NCI-H82 treated with DMSO at 0.1 percent for 48 hours (cell line): Measurements from ENCODE around the gene PIAS4.

ENCODE experiments used
- DNase-seq: peaks from one replicate; lab custom pipeline; 2025; ENCODE audit not compliant: unreplicated experiment; lab: John Stamatoyannopoulos, UW

Gene PIAS4

DNA sequence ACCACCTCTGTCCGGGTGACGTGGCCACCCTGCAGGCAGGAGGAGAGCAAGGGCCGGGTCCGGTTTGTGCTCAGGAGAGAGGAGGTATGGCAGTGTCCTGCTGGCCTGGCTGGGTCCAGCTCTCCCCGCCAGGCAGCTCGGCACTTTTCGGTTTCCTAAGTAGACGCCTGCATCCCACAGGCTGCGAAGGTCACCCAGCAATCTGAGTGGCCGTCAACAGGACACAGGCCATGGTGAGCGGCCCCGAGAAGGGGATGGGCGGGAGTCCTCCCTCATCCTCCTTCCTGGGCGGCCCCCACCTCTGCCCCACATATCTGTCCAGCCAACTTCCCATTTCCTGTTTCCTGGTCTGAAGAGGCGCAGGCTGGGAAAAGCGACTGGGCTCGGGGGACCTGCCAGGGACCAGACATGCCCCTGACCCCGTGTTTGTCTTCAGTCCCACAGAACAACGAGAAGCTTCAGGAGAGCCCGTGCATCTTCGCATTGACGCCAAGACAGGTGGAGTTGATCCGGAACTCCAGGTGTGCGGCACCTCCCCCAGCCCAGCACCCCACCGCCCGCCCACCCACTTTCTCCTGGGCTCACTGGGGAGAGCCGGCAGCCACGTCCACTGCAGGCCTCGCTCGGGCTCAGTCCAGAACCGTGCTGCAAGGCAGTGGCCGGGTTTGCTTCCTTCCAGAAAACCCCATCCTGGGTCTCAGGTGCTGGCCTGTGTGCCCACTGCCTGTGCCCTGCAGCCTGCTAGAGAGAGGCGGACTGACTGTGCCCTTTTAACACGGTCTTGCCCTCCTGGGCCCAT lies 16.3 kb downstream of the PIAS4 start:
- no peak for DNase-seq

DNA sequence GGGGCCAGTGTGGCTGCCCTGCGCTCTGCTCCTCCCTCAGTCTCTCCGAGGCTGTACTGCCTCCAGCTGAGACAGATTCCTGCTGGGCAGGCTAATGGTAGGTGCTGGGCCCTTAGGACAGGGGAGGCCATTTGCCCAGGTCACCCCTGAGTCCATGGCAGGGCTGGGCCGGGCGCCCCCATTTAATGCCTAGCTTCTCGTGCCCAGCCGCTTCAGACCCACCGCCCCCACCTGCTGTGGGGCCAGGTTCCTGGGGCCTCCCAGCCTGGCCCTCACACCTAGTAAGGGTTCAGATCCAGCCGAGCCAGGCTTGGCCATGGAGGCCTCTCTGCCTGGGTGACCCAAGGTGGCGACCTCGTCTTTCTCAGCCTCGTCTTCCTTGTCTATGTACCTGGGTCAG lies 17.8 kb downstream of the PIAS4 start:
- DNase-seq, result no peak

DNA sequence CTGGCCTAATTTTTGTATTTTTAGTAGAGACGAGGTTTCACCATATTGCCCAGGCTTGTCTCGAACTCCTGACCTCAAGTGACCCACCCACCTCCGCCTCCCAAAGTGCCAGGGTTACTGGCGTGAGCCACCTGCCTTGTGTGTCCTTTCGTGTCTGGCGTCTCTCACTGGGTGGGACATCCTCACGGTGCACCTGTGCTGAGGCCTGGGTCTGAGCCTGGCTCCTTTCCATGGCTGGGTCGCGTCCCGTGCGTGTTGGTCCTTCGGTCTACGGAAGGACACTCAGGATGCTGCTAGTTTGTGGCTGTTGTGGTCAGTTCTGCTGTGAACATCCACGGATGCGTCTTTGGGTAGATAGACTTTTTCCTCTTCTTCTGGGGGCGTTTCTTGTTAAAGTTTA lies 19.6 kb downstream of the PIAS4 start:
- no peak for DNase-seq

DNA sequence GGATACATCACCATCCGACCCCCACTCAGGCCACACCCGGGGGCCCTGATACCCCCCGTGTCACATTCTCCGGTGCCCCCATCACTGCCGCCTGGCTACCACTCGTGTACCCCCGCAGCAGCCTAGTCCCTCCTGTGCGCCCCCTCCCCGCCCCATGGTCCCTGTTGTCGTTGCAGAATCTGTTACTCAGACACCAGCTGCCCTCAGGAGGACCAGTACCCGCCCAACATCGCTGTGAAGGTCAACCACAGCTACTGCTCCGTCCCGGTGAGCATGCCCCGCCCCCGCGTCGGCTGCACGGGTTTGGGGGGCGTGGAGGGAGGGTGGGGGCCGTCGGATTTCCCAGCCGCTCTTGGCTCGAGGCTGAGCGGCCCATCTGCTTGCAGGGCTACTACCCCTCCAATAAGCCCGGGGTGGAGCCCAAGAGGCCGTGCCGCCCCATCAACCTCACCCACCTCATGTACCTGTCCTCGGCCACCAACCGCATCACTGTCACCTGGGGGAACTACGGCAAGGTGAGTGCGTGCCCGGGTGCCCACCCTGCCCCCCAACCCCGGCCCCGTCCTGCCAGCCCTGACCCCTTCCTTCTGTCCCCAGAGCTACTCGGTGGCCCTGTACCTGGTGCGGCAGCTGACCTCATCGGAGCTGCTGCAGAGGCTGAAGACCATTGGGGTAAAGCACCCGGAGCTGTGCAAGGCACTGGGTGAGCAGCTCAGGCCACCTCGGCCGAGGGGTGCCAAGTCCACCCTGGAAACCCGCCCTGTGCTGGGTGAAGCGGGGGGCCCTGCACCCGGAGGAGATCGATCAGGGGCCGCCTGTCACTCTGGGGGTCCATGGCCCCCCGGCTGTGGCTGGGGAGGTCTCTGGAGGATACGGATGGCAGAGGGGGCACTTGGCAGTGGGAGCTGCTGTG lies 21.1 kb downstream of the PIAS4 start:
- no peak for DNase-seq

DNA sequence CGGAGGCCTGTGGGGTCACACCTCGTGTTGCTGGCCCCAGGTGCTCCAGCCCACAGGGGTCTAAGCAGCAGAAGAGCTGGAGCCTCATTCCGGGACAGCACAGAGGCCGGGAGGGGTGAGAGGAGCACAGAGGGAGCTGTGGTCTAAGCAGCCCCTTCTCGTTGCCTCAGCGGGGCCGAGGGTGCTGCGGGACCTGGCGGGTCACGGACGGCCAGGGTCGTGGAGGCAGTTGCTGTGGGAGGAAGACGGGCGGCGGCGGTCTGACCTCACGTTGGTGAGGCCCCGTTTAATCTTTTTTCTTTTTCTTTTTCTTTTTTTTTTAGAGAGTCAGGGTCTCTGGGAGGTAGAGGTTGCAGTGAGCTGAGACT lies 21.7 kb downstream of the PIAS4 start:
- DNase-seq, result no peak

DNA sequence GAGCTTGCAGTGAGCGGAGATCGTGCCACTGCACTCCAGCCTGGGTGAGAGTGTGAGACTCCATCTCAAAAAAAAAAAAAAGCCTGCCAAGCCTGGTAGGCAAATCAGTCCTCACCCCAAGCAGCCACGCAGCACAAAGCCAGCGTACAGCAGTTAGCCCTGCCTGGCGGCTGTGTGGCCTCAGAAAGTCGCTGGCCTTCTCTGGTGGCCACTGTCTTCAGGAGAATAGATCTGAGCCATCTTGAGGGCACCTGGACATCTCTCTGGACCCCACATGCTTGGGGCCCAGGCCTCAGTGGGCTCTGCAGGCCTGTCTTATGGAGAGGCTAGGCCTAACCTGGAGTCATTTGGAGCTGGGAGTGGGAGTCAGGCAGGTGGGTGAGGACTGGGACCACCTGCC lies 23.0 kb downstream of the PIAS4 start:
- DNase-seq, result no peak

DNA sequence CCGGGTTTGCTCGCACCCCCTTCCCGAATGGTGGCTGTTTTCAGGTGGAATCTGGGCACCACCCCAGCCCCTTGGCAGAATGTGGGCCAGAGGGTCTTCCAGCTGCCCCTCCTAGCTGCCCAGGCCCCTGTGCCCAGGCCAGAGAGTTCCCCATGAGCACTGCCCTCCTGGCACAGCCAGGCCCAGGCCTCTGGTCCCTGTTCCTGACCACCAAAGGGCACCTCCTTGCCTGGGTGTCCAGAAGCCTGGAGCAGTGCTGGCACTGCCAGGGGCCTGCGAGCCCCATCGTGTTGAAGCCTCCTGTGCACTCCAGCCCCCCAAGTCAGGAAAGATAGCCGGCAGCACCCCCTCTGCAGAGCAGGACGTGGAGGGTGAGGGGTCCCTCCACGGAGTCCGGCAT lies 23.4 kb downstream of the PIAS4 start:
- DNase-seq, result no peak

DNA sequence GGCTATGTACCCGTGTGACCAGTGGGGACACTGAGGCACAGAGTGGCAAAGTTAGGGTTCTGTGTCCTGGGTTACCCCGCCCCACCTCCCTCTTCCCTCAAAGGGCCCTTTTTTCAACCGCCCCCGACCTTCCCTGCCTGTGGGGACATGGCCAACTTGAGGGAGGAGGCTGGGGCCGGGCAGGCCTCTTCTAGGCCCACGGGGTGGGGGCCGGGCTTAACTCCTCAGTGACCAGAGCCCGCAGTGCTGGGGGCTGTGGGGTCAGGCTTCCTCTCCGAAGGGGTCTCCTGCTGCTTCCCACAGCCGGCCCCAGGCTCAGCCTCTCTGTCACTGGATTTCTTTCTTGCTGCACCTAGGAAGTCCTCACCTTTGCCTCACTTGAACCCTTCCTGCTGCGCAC lies 23.9 kb downstream of the PIAS4 start:
- no peak for DNase-seq

DNA sequence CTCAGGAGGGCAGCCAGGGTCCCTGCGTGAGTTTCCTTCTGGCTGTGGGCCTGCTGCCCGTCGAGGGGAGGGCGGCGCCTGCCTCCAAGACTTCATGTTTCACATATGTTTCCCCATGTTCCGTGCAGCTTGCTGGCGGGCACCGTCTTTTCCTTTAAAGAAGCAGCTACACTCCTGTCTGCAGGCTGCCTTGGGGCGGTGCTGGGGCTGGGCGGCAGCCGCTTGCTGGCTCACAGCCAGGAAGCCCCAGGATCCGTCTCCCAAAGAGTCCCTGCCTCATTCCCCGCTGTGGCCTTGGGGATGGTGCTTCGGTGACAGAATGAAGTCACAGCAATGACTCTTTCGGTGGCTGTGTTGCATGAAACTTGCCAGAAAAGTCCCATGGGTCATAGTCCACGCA lies 24.9 kb downstream of the PIAS4 start:
- no peak for DNase-seq

DNA sequence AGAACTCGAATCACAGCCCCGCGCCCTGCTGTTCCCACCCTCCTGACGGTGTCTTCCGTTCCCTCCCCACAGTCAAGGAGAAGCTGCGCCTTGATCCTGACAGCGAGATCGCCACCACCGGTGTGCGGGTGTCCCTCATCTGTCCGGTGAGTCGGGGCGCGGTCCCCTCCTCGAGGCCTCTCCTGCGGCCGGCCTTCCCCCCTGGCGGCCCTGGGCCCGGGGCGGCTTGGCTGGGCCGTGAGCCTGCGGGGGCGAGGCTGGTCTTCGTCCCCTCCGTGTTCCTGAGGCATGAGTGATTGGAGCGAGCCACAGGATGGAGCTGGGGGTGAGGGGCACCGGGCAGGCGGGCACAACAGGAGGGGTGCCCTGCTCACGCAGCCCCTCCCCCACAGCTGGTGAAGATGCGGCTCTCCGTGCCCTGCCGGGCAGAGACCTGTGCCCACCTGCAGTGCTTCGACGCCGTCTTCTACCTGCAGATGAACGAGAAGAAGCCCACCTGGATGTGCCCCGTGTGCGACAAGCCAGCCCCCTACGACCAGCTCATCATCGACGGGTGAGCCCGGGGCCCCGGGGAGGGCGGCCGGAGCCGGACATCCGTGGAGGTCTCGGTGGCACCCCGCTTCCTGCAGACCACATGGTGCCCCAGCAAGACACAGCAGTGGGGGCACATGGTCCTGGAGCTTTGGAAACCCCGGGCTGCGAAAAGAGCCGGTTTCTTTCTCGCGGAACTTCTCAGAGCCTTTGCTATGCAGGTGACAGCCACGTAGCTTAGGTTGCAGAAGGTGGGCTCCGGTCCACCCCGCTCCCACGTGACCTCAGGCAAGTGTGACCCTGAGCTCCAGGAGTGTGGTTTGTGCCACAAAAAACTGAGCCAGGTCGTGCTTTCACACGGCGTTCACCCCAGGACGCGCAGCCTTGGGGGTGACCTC lies 25.8 kb downstream of the PIAS4 start:
- no peak for DNase-seq

DNA sequence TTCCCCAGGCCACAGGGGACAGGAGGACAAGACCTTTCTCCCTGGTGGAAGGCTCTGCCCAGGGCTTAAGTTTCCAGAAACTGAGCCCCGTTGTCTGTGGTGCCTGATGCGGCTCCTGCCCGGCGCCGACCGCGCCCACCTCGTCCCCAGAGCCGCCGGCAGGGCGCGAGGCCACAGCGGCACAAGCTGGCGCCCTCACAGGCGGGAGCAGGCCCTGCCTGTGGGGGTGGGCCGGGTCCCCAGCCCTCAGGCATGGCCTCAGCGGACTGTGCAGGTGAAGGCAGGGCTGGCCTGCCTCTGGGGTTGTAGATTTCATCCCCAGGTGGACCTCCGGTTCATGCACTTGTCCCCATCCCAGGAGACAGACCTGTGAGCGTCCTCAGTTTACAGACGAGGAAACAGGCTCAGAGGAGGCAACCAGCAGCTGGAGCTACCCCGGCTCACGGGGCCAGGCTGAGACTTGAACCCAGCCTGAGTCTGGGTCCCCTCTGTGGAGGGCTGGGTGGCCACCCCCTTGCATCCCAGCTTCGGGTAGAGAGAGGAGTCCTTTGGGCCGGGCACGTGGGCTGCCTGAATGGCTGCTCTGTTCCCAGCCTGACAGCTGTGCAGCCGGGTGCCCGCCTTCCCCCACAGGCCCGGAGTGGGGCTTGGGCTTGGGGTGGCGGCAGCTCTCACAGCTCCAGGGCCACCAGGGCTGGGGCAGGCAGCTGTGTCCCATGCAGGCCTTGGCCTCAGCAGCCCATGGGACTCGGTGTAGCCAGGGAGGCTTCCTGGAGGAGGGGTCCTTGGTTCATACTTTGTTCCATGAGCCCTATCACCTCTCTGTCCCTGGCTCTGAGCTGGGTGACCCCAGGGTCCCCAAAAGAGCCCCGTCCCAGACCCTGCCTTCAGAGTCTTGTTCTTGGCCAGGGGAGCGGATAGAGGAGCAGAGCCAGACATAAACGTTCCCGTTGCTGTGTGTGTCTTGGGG lies 26.8 kb downstream of the PIAS4 start:
- no peak for DNase-seq

DNA sequence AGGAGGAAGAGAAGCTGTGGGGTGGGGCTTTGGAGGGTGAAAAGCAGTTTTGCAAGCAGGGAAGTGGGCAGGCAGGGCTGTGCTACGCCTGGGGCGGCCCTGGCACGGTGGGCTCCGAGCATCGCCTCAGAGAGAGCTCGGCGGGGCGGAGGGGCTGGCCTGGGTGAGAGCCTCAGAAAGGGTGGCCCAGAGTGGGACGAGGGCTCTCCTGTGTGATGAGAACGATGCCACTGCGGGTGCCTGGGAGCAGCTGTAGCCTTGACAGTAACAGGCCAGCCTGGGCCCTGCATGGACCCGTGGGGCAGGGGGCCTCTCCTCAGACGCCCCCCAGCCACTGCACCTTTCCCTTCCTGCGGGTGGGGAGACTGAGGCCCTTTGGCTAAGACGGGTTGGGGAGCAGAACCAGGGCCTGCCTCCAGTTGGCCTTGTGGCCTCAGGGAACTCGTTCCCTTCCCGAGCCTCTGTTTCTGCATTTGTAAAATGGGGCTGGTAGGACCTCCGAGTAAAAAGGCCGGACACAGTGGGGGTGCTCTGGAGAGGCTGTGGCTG lies 27.6 kb downstream of the PIAS4 start:
- no peak for DNase-seq

DNA sequence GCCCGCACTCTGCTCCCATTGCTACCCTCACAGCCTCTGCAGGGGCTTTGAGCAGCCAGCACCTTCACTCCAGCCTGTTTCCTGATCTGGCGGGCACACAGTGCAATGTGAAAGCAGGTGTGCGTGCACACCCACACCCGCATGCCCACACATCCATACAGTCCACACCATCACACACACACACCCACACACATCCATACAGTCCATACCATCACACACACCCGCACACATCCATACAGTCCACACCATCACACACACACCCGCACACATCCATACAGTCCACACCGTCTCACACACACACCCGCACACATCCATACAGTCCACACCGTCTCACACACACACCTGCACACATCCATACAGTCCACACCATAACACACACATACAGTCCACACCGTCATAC lies 28.0 kb downstream of the PIAS4 start:
- DNase-seq, result no peak

DNA sequence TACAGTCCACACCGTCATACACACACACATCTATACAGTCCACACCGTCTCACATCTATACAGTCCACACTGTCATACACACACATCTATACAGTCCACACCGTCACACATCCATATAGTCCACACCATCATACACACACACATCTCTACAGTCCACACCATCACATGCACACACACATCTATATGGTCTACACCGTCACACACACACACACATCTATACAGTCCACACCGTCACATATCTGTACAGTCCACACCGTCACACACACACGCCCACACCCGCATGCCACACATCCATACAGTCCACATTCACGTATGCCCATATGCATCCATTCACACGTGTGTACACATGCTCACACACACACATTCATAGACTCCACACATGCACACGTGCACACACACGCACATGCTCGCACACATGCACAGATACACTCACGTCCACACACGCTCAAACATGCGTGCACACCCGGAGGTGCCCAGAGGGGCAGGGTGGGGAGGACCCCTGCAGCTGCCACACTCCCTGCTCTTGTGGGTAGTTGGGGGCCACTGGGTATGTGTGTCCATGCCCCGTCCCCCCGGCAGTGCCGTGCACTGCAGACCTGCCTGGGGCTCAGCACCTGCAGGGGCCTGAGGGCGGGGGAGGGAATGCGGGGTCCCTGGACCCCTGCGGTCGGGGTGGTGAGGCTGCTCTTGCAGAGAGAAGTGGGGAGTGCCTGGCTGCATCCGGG lies 29.2 kb downstream of the PIAS4 start:
- DNase-seq, result no peak

DNA sequence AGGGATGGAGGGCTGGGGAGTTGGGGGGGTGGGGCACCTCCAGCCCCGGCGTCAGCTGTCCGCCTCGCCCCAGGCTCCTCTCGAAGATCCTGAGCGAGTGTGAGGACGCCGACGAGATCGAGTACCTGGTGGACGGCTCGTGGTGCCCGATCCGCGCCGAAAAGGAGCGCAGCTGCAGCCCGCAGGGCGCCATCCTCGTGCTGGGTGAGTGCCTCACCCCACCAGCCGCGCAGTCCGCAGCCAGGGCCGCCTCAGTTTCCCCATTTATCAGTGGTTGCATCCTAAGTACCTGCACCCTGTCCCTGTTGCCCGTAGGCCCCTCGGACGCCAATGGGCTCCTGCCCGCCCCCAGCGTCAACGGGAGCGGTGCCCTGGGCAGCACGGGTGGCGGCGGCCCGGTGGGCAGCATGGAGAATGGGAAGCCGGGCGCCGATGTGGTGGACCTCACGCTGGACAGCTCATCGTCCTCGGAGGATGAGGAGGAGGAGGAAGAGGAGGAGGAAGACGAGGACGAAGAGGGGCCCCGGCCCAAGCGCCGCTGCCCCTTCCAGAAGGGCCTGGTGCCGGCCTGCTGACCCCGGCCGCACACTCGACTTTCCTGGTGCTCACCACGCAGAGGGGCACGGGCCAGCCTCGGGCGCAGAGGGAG lies 29.9 kb downstream of the PIAS4 start:
- DNase-seq, result no peak

DNA sequence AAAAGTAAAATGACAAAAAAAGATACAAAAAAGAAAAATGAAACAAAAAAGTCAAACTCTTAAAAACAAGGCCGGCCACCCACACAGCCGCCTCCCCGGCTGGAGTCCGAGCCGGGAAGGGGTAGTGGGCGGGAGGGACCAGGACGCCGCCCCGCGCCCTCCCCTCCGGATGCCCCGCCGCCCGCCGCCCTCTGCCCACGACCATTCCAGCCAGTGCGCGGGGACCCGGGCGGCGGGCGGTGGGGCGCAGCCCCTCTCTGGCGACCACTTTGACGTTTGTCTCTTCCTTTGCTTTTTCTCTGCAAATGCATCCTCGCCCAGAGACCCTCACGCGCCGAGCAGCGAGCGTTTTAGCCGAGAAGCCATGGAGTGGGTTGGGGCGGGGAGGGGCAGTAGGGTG lies 30.5 kb downstream of the PIAS4 start:
- DNase-seq, result no peak

DNA sequence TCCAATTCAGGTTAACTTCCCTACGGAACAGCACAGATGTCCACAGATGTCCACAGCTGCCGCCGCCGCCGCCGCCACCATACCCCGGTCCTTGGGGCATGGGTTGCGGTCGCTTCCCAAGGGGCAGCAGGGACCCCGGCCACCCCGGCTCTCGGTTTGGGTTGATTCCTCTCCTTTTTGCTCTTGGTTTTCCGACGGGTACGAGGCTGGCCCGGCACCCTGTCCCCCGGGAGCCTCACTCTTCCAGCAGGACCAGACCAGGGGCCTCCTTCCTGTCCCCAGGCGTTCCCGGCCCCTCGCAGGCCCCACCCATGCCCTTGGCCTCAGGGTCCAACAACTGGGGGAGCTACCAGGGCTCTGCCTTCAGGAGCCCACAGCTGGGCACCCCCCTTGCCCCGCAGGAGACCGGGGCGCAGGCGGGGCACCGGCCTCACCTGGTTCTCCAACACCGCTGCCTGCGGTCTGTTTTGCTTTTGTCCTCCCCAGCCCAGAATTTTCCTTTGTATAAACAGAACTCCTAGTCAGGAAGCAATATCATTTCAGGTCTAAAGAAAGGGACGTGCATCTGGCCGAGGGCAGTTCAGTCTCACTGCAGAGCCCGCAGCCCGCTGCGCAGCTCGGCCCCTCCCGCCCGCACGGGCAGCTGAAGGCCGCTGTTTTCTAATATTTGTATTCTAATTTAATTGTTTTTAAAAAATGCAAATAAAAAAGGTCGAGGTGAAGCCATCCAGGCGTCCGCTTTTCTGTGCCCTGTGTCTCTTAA lies 31.3 kb downstream of the PIAS4 start:
- no peak for DNase-seq
